HCT116 (cell line): ENCODE measurements around the gene CH25H. TPM values are rescaled to one million over a fixed set of nuclear protein-coding genes. Genes with fewer than 3 reads are reported as not detected.

Experiments used
- ATAC-seq: fragments of 200-7000 bp; cut with Tn5 transposase; 2 replicates; pipeline ENCODE4 v1.9.1; 2020; ENCODE audit warnings: mild to moderate bottlenecking, moderate library complexity
- BruUV-seq: library from RNA; stranded (reverse); fragments of 400-500 nt; replicated peaks from 2 replicates; lab custom pipeline; 2021; lab: Mats Ljungman, UMichigan
- CTCF ChIA-PET: fragments of 300-600 bp; sonication (Branson Sonifier 250); formaldehyde crosslinking; loops from one replicate; lab custom pipeline; 2021; ENCODE audit warnings: antibody characterized with exemption; lab: Charles Lee
- POLR2A ChIA-PET: fragments of 300-600, 350-600 bp; sonication (Branson Sonifier 250); formaldehyde crosslinking; loops from one replicate; lab custom pipeline; 2021; ENCODE audit warnings: antibody characterized with exemption; lab: Charles Lee
- RAD21 ChIA-PET, 2 experiments: fragments of 300-600 bp; sonication (Branson Sonifier 250); formaldehyde crosslinking; loops; one replicate each; lab custom pipeline; 2023; ENCODE audit warnings: low total read pairs in 2 of 2; ENCODE audit not compliant: uncharacterized antibody in 2 of 2, unreplicated experiment in 2 of 2, low non-redundant PET in 1 of 2; lab: Charles Lee
- DNase-seq: peaks from one replicate; pipeline ENCODE4 v3.0.0-alpha.2; 2010; ENCODE audit warnings: low read depth, low spot score
- H2AFZ ChIP-seq: fragments of 200-600 bp; shearing (Covaris generic), sonication (generic); 2 replicates; pipeline ENCODE4 v1.6.1; 2017; ENCODE audit warnings: low read depth, mixed run types, mixed read lengths, antibody characterized with exemption, low read length; ENCODE audit not compliant: poor library complexity, severe bottlenecking
- H3K27ac ChIP-seq: 2 replicates; pipeline ENCODE4 v1.5.1; 2012; ENCODE audit warnings: low read depth, low read length
- H3K27me3 ChIP-seq: fragments of 200-600 bp; sonication (generic); 2 replicates; pipeline ENCODE4 v1.6.1; 2016; ENCODE audit warnings: mixed run types, low read length, mixed read lengths; ENCODE audit not compliant: insufficient read depth
- H3K36me3 ChIP-seq, 2 experiments: fragments of 200-500 bp in 1 of 2; fragments of 200-600 bp in 1 of 2; sonication (Bioruptor generic) in 1 of 2; sonication (generic) in 1 of 2; 2 replicates each; pipeline versions ENCODE4 v1.5.1 to v1.6.1; 2014 to 2016; ENCODE audit warnings: low read length in 2 of 2, inconsistent platforms in 1 of 2, mixed read lengths in 1 of 2, mixed run types in 1 of 2; ENCODE audit not compliant: insufficient read depth in 2 of 2, control insufficient read depth in 1 of 2
- H3K4me1 ChIP-seq, 2 experiments: fragments of 200-600 bp in 1 of 2; sonication (generic) in 1 of 2; 2 replicates each; pipeline versions ENCODE4 v1.5.1 to v1.6.1; 2012 to 2017; ENCODE audit warnings: low read length in 2 of 2, inconsistent platforms in 1 of 2, mild to moderate bottlenecking in 1 of 2, mixed read lengths in 1 of 2, mixed run types in 1 of 2, moderate library complexity in 1 of 2; ENCODE audit not compliant: insufficient read depth in 2 of 2, control insufficient read depth in 1 of 2
- H3K4me2 ChIP-seq: fragments of 200-600 bp; sonication (generic); 2 replicates; pipeline ENCODE4 v1.6.1; 2017; ENCODE audit warnings: mixed run types, low read length, mixed read lengths
- H3K4me3 ChIP-seq, 2 experiments: fragments of 200-600 bp in 1 of 2; sonication (generic) in 1 of 2; replicated peaks in 1 of 2; 2 replicates each; pipeline ENCODE4 v1.5.1; 2011 to 2016; ENCODE audit warnings: low read length in 2 of 2, control low read depth in 1 of 2, low read depth in 1 of 2, mild to moderate bottlenecking in 1 of 2, mixed read lengths in 1 of 2, mixed run types in 1 of 2
- H3K79me2 ChIP-seq: fragments of 200-600 bp; sonication (generic); 2 replicates; pipeline ENCODE4 v1.6.1; 2017; ENCODE audit warnings: mild to moderate bottlenecking, mixed run types, low read length, moderate library complexity, mixed read lengths; ENCODE audit not compliant: insufficient read depth
- H3K9ac ChIP-seq: fragments of 200-600 bp; sonication (generic); 2 replicates; pipeline ENCODE4 v1.6.1; 2016; ENCODE audit warnings: low read length, mixed read lengths
- H3K9me2 ChIP-seq: fragments of 200-600 bp; sonication (generic), shearing (Covaris generic); 2 replicates; pipeline ENCODE4 v1.6.1; 2017; ENCODE audit warnings: mixed run types, mild to moderate bottlenecking, moderate library complexity; ENCODE audit not compliant: insufficient read depth
- H3K9me3 ChIP-seq, 2 experiments: fragments of 200-500 bp in 1 of 2; fragments of 200-600 bp in 1 of 2; sonication (Bioruptor generic) in 1 of 2; sonication (generic) in 1 of 2; 2 replicates each; pipeline ENCODE4 v1.6.1; 2014 to 2017; ENCODE audit warnings: low read length in 2 of 2, mixed read lengths in 2 of 2, inconsistent platforms in 1 of 2, low read depth in 1 of 2, mild to moderate bottlenecking in 1 of 2, mixed run types in 1 of 2, moderate library complexity in 1 of 2; ENCODE audit not compliant: control insufficient read depth in 1 of 2, insufficient read depth in 1 of 2
- H4K20me1 ChIP-seq: fragments of 200-600 bp; sonication (generic), shearing (Covaris generic); 2 replicates; pipeline ENCODE4 v1.6.1; 2017; ENCODE audit warnings: mixed run types, mild to moderate bottlenecking, moderate library complexity; ENCODE audit not compliant: insufficient read depth
- CBX3 ChIP-seq: IDR thresholded peaks from 2 replicates; pipeline ENCODE4 v1.6.1; 2012; ENCODE audit warnings: low read depth
- EZH2phosphoT487 ChIP-seq: fragments of 200-600 bp; IDR thresholded peaks from 2 replicates; pipeline ENCODE4 v1.6.1; 2018; ENCODE audit warnings: antibody characterized with exemption, borderline replicate concordance
- FOSL1 ChIP-seq: IDR thresholded peaks from 2 replicates; pipeline ENCODE4 v1.6.1; 2012; ENCODE audit warnings: low read depth
- JUND ChIP-seq: IDR thresholded peaks from 2 replicates; pipeline ENCODE4 v1.6.1; 2012
- MAX ChIP-seq: IDR thresholded peaks from 2 replicates; pipeline ENCODE4 v1.6.1; 2012
- POLR2AphosphoS5 ChIP-seq: IDR thresholded peaks from 2 replicates; pipeline ENCODE4 v1.6.1; 2011; ENCODE audit warnings: mild to moderate bottlenecking, low read depth, low read length, moderate library complexity
- RAD21 ChIP-seq: IDR thresholded peaks from 2 replicates; pipeline ENCODE4 v1.6.1; 2012; ENCODE audit warnings: low read depth, mild to moderate bottlenecking
- SIN3A ChIP-seq: IDR thresholded peaks from 2 replicates; pipeline ENCODE4 v1.6.1; 2012; ENCODE audit warnings: low read depth
- SRF ChIP-seq: IDR thresholded peaks from 2 replicates; pipeline ENCODE4 v1.6.1; 2012; ENCODE audit warnings: low read depth
- YY1 ChIP-seq: IDR thresholded peaks from 2 replicates; pipeline ENCODE4 v1.6.1; 2011; ENCODE audit warnings: low read length, low read depth, moderate library complexity, mild to moderate bottlenecking; ENCODE audit not compliant: insufficient replicate concordance; ENCODE audit errors: extremely low read depth
- ZFX ChIP-seq: fragments of 450-650 bp; IDR thresholded peaks from 2 replicates; pipeline ENCODE4 v1.6.1; 2017
- ZNF274 ChIP-seq: fragments of 200-500 bp; sonication (Bioruptor generic); IDR thresholded peaks from 2 replicates; pipeline ENCODE4 v1.6.1; 2014; ENCODE audit warnings: mild to moderate bottlenecking, low read depth, low read length, inconsistent platforms
- intact Hi-C: fragments of 100-400 bp; cut with micrococcal nuclease; formaldehyde crosslinking; loops from 2 replicates; pipeline ENCODE4 v1.10.0; 2022
- total RNA-seq: library from RNA; stranded (reverse); gene quantifications from one replicate; pipeline ENCODE4 v1.2.1, GENCODE V29; 2021; ENCODE audit not compliant: unreplicated experiment
- TF ChIP-seq, protein P1 (sequence below), 3 experiments: fragments of 200-600 bp in 1 of 3; sonication (generic) in 1 of 3; IDR thresholded peaks in 2 of 3; conservative IDR thresholded peaks in 1 of 3; 2 replicates each; pipeline ENCODE4 v1.5.1; 2012 to 2017; ENCODE audit warnings: low read depth in 2 of 3, low read length in 2 of 3, antibody characterized with exemption in 1 of 3, borderline replicate concordance in 1 of 3, control low read depth in 1 of 3, mild to moderate bottlenecking in 1 of 3, mixed read lengths in 1 of 3, mixed run types in 1 of 3, moderate library complexity in 1 of 3; ENCODE audit not compliant: insufficient read depth in 1 of 3

Gene CH25H
- total RNA-seq, 1 experiment from 2014 or later = not detected

DNA sequence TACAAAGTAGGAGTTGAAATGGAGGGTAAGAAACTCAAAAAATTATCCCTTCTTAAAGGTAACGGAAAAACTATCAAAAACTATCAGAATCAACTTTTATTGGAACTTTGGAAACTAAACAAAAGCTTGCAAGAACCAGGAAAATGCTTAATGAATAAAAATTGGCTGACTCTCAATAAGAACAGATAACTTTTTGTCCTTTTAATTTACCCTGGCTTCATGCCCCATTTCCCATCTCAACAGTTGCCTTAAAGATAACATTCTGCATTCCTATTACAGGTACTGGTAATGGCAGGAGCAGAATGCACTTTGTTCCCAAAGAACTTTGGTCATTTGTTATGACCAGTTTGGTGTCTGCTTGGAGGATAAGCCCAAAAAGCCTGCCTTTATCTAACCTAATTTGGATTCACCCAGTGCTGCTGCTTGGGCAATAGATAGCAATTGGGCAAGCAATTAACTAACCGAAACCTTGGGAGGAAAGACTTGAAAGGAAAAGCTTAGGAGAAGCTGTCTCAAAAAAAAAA, 17.8 kb downstream of the CH25H start:
- Histone ChIP-seq H3K36me3 (no peaks in the 10 kb centered on the region), H3K27ac (no peak overlapping the region), H3K27me3 (no peaks in the 10 kb centered on the region), H3K9me3 (no peaks in the 10 kb centered on the region), H3K4me2 (no peak overlapping the region), H2AFZ (no peak overlapping the region), H3K4me1 (no peaks in the 10 kb centered on the region), H3K9ac (no peak overlapping the region), H4K20me1 (no peaks in the 10 kb centered on the region), H3K4me3 (no peak overlapping the region), H3K9me2 (no peaks in the 10 kb centered on the region), H3K79me2 (no peaks in the 10 kb centered on the region)
- intact Hi-C loops = no loop called here
- ChIA-PET CTCF (no interaction called here), POLR2A (no interaction called here), RAD21 (no interaction called here)
- no peak for ATAC-seq
- no peak for DNase-seq
- BruUV-seq = no TSS peak
- TF ChIP-seq JUND (no peak), SIN3A (no peak), RAD21 (no peak), ZNF274 (no peak), MAX (no peak), EZH2phosphoT487 (no peak), ZFX (no peak), YY1 (no peak)

DNA sequence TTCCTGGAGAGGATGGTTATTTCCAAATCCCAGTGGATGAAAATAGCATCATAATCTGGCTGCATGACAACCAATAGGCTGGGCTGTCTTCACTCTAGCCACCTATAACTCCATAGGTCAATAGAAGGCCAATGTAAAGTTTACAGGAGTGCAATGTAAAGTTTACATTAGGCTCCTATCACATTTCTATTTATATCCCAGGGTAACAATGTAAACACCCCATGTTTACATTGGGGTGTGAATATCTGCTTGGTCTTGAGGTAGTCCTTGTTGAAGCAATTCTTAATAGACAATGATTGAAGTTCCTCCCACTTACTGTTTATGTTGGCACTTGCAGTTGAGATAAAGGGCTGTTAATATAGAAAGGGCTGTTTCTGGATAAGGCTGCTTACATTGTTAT, 21.5 kb downstream of the CH25H start:
- no peaks in the 10 kb centered on the region for H3K9me2 ChIP-seq
- H3K27me3 ChIP-seq = no peaks in the 10 kb centered on the region
- H3K36me3 ChIP-seq = no peaks in the 10 kb centered on the region
- ChIA-PET RAD21 (no interaction called here), POLR2A (no interaction called here), CTCF (no interaction called here)
- H3K9ac ChIP-seq = no peak overlapping the region
- no peak for TF ChIP-seq POLR2AphosphoS5
- TF ChIP-seq, protein P1, sequence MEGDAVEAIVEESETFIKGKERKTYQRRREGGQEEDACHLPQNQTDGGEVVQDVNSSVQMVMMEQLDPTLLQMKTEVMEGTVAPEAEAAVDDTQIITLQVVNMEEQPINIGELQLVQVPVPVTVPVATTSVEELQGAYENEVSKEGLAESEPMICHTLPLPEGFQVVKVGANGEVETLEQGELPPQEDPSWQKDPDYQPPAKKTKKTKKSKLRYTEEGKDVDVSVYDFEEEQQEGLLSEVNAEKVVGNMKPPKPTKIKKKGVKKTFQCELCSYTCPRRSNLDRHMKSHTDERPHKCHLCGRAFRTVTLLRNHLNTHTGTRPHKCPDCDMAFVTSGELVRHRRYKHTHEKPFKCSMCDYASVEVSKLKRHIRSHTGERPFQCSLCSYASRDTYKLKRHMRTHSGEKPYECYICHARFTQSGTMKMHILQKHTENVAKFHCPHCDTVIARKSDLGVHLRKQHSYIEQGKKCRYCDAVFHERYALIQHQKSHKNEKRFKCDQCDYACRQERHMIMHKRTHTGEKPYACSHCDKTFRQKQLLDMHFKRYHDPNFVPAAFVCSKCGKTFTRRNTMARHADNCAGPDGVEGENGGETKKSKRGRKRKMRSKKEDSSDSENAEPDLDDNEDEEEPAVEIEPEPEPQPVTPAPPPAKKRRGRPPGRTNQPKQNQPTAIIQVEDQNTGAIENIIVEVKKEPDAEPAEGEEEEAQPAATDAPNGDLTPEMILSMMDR (IDR thresholded peaks at IDR 0.05 in 2 of 3, conservative IDR thresholded peaks at IDR 0.05 in 1 of 3; ENCODE audit: borderline replicate concordance in 1 of 3, insufficient read depth in 1 of 3, low read depth in 2 of 3, low read length in 2 of 3) = no peak
- TF ChIP-seq YY1 = no peak
- no peak for TF ChIP-seq RAD21
- TF ChIP-seq FOSL1 = no peak
- TF ChIP-seq ZNF274 = no peak
- TF ChIP-seq SRF = no peak
- no peak for TF ChIP-seq CBX3
- TF ChIP-seq SIN3A = no peak
- no peaks in the 10 kb centered on the region for H3K4me1 ChIP-seq
- intact Hi-C loops = no loop called here
- H2AFZ ChIP-seq = no peak overlapping the region
- H3K79me2 ChIP-seq = no peaks in the 10 kb centered on the region
- no peak overlapping the region for H3K4me2 ChIP-seq
- no peaks in the 10 kb centered on the region for H4K20me1 ChIP-seq
- BruUV-seq = no TSS peak
- H3K9me3 ChIP-seq = no peaks in the 10 kb centered on the region
- DNase-seq (no peak), ATAC-seq (no peak)
- no peak overlapping the region for H3K4me3 ChIP-seq
- no peak overlapping the region for H3K27ac ChIP-seq
